GM23338 (cell line): ENCODE results near the gene FBLIM1. TPM values are rescaled to one million over a fixed set of nuclear protein-coding genes. Genes with fewer than 3 reads are reported as not detected.

ENCODE experiments used
- ATAC-seq: fragments of 200-7000 bp; cut with Tn5 transposase; 3 replicates; pipeline ENCODE4 v1.9.1; 2020
- DNase-seq: peaks from one replicate; pipeline ENCODE4 v3.0.0-alpha.2; 2015; ENCODE audit warnings: low spot score
- H2AFZ ChIP-seq: fragments of 200-600 bp; sonication (generic); 2 replicates; pipeline ENCODE4 v1.8.0; 2016; ENCODE audit warnings: antibody characterized with exemption, mild to moderate bottlenecking, moderate library complexity
- H3F3A ChIP-seq: fragments of 200-600 bp; sonication (generic); replicated peaks from 2 replicates; pipeline ENCODE4 v1.8.0; 2017; ENCODE audit warnings: antibody characterized with exemption, mixed run types, low read depth
- H3K27ac ChIP-seq: fragments of 200-600 bp; sonication (generic); 2 replicates; pipeline ENCODE4 v1.6.1; 2016; ENCODE audit warnings: low read depth
- H3K27me3 ChIP-seq: fragments of 200-600 bp; sonication (generic); 2 replicates; pipeline ENCODE4 v1.8.0; 2016; ENCODE audit warnings: mild to moderate bottlenecking, mixed run types, moderate library complexity; ENCODE audit not compliant: insufficient read depth
- H3K36me3 ChIP-seq: fragments of 200-600 bp; sonication (generic); 2 replicates; pipeline ENCODE4 v1.8.0; 2016; ENCODE audit warnings: mild to moderate bottlenecking; ENCODE audit not compliant: insufficient read depth
- H3K4me1 ChIP-seq: fragments of 200-600 bp; sonication (generic); 2 replicates; pipeline ENCODE4 v1.8.0; 2016; ENCODE audit warnings: mild to moderate bottlenecking, moderate library complexity; ENCODE audit not compliant: insufficient read depth
- H3K4me2 ChIP-seq: fragments of 200-600 bp; sonication (generic); 2 replicates; pipeline ENCODE4 v1.7.1; 2017; ENCODE audit warnings: mixed run types
- H3K4me3 ChIP-seq: fragments of 200-600 bp; sonication (generic); 2 replicates; pipeline ENCODE4 v1.6.1; 2016; ENCODE audit warnings: mixed run types
- H3K79me2 ChIP-seq: fragments of 200-600 bp; sonication (generic); replicated peaks from 2 replicates; pipeline ENCODE4 v1.8.0; 2017; ENCODE audit warnings: mild to moderate bottlenecking; ENCODE audit not compliant: insufficient read depth
- H3K9me2 ChIP-seq: fragments of 200-600 bp; sonication (generic); 2 replicates; pipeline ENCODE4 v1.8.0; 2017; ENCODE audit not compliant: insufficient read depth
- H4K20me1 ChIP-seq: fragments of 200-600 bp; sonication (generic); replicated peaks from 2 replicates; pipeline ENCODE4 v1.8.0; 2017; ENCODE audit warnings: mild to moderate bottlenecking; ENCODE audit not compliant: insufficient read depth
- H3K27ac Mint-ChIP-seq: 2 replicates; pipeline ENCODE4 v1.8.0; 2020; ENCODE audit warnings: inconsistent platforms, mild to moderate bottlenecking, moderate library complexity, mixed read lengths
- H3K27me3 Mint-ChIP-seq: 3 replicates; pipeline ENCODE4 v1.8.0; 2022; ENCODE audit warnings: low read depth, mild to moderate bottlenecking, moderate library complexity, mixed read lengths, inconsistent platforms; ENCODE audit not compliant: insufficient read depth, poor library complexity
- H3K36me3 Mint-ChIP-seq: 3 replicates; pipeline ENCODE4 v1.8.0; 2021; ENCODE audit warnings: low read depth, mild to moderate bottlenecking, inconsistent platforms, moderate library complexity, mixed read lengths
- H3K4me1 Mint-ChIP-seq: 3 replicates; pipeline ENCODE4 v1.8.0; 2020; ENCODE audit warnings: mild to moderate bottlenecking, inconsistent platforms, mixed read lengths
- H3K4me3 Mint-ChIP-seq: 3 replicates; pipeline ENCODE4 v1.8.0; 2021; ENCODE audit warnings: moderate library complexity, mild to moderate bottlenecking, inconsistent platforms, mixed read lengths
- H3K9me3 Mint-ChIP-seq: 3 replicates; pipeline ENCODE4 v1.8.0; 2020; ENCODE audit warnings: moderate library complexity, mild to moderate bottlenecking, inconsistent platforms, mixed read lengths
- CREB1 ChIP-seq: fragments of 250-450 bp; sonication (Bioruptor Pico); IDR thresholded peaks from 2 replicates; pipeline ENCODE4 v1.5.0; 2020; ENCODE audit warnings: low read depth, mild to moderate bottlenecking, moderate library complexity
- EZH2 ChIP-seq: fragments of 200-600 bp; sonication (generic); IDR thresholded peaks from one replicate; pipeline ENCODE4 v1.8.0; 2017; ENCODE audit warnings: antibody characterized with exemption, mild to moderate bottlenecking, low read depth; ENCODE audit not compliant: unreplicated experiment
- EZH2phosphoT487 ChIP-seq: fragments of 200-600 bp; sonication (generic); IDR thresholded peaks from one replicate; pipeline ENCODE4 v1.8.1; 2018; ENCODE audit warnings: antibody characterized with exemption; ENCODE audit not compliant: unreplicated experiment
- POLR2AphosphoS5 ChIP-seq: IDR thresholded peaks from 2 replicates; pipeline ENCODE4 v1.6.1; 2016; ENCODE audit warnings: antibody characterized with exemption, low read depth
- STAT1 ChIP-seq: IDR thresholded peaks from one replicate; pipeline ENCODE4 v1.6.1; 2016; ENCODE audit warnings: antibody characterized with exemption; ENCODE audit not compliant: unreplicated experiment
- ZNF331 ChIP-seq: fragments of 250-450 bp; sonication (Bioruptor Pico); IDR thresholded peaks from 2 replicates; pipeline ENCODE4 v1.5.0; 2020; ENCODE audit warnings: low read depth, mild to moderate bottlenecking, moderate library complexity
- polyA plus RNA-seq: library from polyadenylated mRNA; unstranded; fragments of >200 nt; fragmentation: Nextera tagmentation; extraction: Ambion mirVana; gene quantifications from 2 replicates; pipeline ENCODE4 v1.2.1, GENCODE V29; 2016
- total RNA-seq: library from RNA; depleted of rRNA; stranded (reverse); fragments of >200 nt; shearing (Covaris generic); gene quantifications from 2 replicates; pipeline ENCODE4 v1.2.3, GENCODE V29; 2014
- TF ChIP-seq, protein P1 (sequence below): IDR thresholded peaks from one replicate; pipeline ENCODE4 v1.6.1; 2018; ENCODE audit warnings: antibody characterized with exemption; ENCODE audit not compliant: unreplicated experiment
- TF ChIP-seq, protein P2 (sequence below): fragments of 250-450 bp; sonication (Bioruptor Pico); IDR thresholded peaks from 2 replicates; pipeline ENCODE4 v1.5.0; 2020; ENCODE audit warnings: mild to moderate bottlenecking, moderate library complexity
- TF ChIP-seq, protein P3 (sequence below), 2 experiments: fragments of 200-600 bp in 1 of 2; sonication (generic) in 1 of 2; conservative IDR thresholded peaks; 2 replicates each; pipeline versions ENCODE4 v1.5.1 to v1.6.1; 2016 to 2017; ENCODE audit warnings: antibody characterized with exemption in 2 of 2, low read depth in 2 of 2, mild to moderate bottlenecking in 2 of 2, moderate library complexity in 1 of 2

FBLIM1 gene
- total and polyA plus RNA-seq, 2 experiments from 2014 or later: 41.7 to 81.7 TPM

DNA sequence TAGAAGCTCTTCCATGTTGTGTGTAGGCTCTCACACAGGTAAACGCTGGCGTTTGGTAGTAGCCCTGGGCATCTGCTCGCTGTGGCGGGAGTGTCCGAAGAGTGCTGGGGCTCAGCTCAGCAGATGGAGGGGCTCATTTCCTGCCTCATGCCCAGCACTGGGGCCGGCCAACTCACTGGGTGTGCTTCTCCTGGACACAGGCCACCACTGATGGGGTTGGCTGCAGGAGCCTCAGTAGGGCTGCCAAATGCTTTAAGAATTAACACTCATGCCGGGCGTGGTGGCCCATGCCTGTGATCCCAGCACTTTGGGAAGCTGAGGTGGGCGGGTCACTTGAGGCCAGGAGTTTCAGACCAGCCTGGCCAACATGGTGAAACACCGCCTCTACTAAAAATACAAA is 28.0 kb downstream of the FBLIM1 start:
- no peaks in the 10 kb centered on the region; the same call in 2 of the 3 replicates for H3K4me1 Mint-ChIP-seq
- H3K4me3 Mint-ChIP-seq: no peak overlapping the region
- no peaks in the 10 kb centered on the region for H3K79me2 ChIP-seq
- peaks cover 11% of the 10 kb centered on the region for H3K36me3 ChIP-seq
- DNase-seq (no peak), ATAC-seq (peak; percentile 15)
- H3K27me3 Mint-ChIP-seq: peaks cover 13% of the 10 kb centered on the region
- H3K9me3 Mint-ChIP-seq: no peaks in the 10 kb centered on the region
- no peak for TF ChIP-seq CREB1 (CRISPR knock-in tag)
- TF ChIP-seq POLR2AphosphoS5: peak; percentile 52
- H3K36me3 Mint-ChIP-seq: peaks cover 29% of the 10 kb centered on the region
- H3K27ac ChIP-seq: peak overlapping the region; percentile 74
- H2AFZ ChIP-seq: no peak overlapping the region
- 0 out of 2 replicates have a peak, but pooled peaks cover 10% of the 10 kb centered on the region for H3F3A ChIP-seq
- no peak overlapping the region for H3K4me3 ChIP-seq
- no peaks in the 10 kb centered on the region; the same call in none of the 2 replicates for H4K20me1 ChIP-seq
- H3K27ac Mint-ChIP-seq: no peak overlapping the region
- no peaks in the 10 kb centered on the region for H3K9me2 ChIP-seq
- no peaks in the 10 kb centered on the region for H3K4me1 ChIP-seq
- H3K27me3 ChIP-seq: no peaks in the 10 kb centered on the region
- no peak overlapping the region for H3K4me2 ChIP-seq

DNA sequence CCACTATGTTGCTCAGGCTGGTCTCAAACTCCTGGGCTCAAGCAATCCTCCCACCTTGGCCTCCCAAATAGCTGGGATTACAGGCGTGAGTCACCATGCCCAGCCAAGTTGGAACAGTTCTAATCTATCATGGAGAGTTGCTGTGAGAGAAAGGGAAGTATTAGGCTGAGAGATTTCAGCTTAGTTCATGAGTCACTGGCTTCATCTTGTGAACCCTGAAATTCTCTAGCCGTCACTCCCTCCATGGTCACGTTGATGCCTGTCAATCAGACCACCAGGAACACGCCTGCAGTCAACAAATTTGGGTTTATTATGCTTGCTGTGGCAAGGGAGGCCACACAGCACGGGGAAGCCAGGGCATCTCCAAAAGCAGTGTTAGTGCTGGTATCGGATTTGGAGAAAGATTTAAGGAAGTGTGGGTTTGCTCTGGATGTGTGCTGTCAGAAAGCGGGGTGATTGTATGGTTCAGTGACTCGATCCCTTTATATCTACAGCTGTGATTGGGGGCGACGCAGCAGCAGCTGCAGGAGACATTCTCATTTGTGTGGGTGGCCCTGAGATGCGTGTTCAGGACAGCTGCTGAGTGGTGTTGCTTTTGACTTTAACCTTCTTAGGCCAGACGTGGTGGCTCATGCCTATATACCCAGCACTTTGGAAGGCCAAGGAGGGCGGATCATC is 30.2 kb downstream of the FBLIM1 start:
- Histone ChIP-seq H3F3A (0 out of 2 replicates have a peak, but pooled peaks cover 10% of the 10 kb centered on the region), H3K4me3 (no peak overlapping the region), H3K4me2 (no peak overlapping the region), H3K4me1 (no peaks in the 10 kb centered on the region), H3K79me2 (no peaks in the 10 kb centered on the region), H3K36me3 (peaks cover 7% of the 10 kb centered on the region; the same call in 1 of the 2 replicates), H3K9me2 (no peaks in the 10 kb centered on the region), H3K27me3 (no peaks in the 10 kb centered on the region), H3K27ac (no peak overlapping the region), H4K20me1 (no peaks in the 10 kb centered on the region; the same call in none of the 2 replicates), H2AFZ (no peak overlapping the region)
- H3K27me3 Mint-ChIP-seq: peaks cover 13% of the 10 kb centered on the region
- H3K4me1 Mint-ChIP-seq: no peaks in the 10 kb centered on the region; the same call in 1 of the 3 replicates
- DNase-seq: no peak
- H3K4me3 Mint-ChIP-seq: no peak overlapping the region
- H3K36me3 Mint-ChIP-seq: peaks cover 15% of the 10 kb centered on the region
- no peak for ATAC-seq
- H3K27ac Mint-ChIP-seq: no peak overlapping the region
- no peaks in the 10 kb centered on the region; the same call in 2 of the 3 replicates for H3K9me3 Mint-ChIP-seq
- TF ChIP-seq, protein P1, sequence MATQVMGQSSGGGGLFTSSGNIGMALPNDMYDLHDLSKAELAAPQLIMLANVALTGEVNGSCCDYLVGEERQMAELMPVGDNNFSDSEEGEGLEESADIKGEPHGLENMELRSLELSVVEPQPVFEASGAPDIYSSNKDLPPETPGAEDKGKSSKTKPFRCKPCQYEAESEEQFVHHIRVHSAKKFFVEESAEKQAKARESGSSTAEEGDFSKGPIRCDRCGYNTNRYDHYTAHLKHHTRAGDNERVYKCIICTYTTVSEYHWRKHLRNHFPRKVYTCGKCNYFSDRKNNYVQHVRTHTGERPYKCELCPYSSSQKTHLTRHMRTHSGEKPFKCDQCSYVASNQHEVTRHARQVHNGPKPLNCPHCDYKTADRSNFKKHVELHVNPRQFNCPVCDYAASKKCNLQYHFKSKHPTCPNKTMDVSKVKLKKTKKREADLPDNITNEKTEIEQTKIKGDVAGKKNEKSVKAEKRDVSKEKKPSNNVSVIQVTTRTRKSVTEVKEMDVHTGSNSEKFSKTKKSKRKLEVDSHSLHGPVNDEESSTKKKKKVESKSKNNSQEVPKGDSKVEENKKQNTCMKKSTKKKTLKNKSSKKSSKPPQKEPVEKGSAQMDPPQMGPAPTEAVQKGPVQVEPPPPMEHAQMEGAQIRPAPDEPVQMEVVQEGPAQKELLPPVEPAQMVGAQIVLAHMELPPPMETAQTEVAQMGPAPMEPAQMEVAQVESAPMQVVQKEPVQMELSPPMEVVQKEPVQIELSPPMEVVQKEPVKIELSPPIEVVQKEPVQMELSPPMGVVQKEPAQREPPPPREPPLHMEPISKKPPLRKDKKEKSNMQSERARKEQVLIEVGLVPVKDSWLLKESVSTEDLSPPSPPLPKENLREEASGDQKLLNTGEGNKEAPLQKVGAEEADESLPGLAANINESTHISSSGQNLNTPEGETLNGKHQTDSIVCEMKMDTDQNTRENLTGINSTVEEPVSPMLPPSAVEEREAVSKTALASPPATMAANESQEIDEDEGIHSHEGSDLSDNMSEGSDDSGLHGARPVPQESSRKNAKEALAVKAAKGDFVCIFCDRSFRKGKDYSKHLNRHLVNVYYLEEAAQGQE: no peak
- no peak for TF ChIP-seq EZH2phosphoT487
- TF ChIP-seq ZNF331 (CRISPR knock-in tag): no peak
- TF ChIP-seq STAT1: no peak
- no peak for TF ChIP-seq CREB1 (CRISPR knock-in tag)
- TF ChIP-seq, protein P2, sequence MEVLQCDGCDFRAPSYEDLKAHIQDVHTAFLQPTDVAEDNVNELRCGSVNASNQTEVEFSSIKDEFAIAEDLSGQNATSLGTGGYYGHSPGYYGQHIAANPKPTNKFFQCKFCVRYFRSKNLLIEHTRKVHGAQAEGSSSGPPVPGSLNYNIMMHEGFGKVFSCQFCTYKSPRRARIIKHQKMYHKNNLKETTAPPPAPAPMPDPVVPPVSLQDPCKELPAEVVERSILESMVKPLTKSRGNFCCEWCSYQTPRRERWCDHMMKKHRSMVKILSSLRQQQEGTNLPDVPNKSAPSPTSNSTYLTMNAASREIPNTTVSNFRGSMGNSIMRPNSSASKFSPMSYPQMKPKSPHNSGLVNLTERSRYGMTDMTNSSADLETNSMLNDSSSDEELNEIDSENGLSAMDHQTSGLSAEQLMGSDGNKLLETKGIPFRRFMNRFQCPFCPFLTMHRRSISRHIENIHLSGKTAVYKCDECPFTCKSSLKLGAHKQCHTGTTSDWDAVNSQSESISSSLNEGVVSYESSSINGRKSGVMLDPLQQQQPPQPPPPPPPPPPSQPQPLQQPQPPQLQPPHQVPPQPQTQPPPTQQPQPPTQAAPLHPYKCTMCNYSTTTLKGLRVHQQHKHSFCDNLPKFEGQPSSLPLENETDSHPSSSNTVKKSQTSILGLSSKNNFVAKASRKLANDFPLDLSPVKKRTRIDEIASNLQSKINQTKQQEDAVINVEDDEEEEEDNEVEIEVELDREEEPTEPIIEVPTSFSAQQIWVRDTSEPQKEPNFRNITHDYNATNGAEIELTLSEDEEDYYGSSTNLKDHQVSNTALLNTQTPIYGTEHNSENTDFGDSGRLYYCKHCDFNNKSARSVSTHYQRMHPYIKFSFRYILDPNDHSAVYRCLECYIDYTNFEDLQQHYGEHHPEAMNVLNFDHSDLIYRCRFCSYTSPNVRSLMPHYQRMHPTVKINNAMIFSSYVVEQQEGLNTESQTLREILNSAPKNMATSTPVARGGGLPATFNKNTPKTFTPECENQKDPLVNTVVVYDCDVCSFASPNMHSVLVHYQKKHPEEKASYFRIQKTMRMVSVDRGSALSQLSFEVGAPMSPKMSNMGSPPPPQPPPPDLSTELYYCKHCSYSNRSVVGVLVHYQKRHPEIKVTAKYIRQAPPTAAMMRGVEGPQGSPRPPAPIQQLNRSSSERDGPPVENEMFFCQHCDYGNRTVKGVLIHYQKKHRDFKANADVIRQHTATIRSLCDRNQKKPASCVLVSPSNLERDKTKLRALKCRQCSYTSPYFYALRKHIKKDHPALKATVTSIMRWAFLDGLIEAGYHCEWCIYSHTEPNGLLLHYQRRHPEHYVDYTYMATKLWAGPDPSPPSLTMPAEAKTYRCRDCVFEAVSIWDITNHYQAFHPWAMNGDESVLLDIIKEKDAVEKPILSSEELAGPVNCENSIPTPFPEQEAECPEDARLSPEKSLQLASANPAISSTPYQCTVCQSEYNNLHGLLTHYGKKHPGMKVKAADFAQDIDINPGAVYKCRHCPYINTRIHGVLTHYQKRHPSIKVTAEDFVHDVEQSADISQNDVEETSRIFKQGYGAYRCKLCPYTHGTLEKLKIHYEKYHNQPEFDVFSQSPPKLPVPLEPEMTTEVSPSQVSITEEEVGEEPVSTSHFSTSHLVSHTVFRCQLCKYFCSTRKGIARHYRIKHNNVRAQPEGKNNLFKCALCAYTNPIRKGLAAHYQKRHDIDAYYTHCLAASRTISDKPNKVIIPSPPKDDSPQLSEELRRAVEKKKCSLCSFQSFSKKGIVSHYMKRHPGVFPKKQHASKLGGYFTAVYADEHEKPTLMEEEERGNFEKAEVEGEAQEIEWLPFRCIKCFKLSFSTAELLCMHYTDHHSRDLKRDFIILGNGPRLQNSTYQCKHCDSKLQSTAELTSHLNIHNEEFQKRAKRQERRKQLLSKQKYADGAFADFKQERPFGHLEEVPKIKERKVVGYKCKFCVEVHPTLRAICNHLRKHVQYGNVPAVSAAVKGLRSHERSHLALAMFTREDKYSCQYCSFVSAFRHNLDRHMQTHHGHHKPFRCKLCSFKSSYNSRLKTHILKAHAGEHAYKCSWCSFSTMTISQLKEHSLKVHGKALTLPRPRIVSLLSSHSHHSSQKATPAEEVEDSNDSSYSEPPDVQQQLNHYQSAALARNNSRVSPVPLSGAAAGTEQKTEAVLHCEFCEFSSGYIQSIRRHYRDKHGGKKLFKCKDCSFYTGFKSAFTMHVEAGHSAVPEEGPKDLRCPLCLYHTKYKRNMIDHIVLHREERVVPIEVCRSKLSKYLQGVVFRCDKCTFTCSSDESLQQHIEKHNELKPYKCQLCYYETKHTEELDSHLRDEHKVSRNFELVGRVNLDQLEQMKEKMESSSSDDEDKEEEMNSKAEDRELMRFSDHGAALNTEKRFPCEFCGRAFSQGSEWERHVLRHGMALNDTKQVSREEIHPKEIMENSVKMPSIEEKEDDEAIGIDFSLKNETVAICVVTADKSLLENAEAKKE: no peak
- TF ChIP-seq, protein P3, sequence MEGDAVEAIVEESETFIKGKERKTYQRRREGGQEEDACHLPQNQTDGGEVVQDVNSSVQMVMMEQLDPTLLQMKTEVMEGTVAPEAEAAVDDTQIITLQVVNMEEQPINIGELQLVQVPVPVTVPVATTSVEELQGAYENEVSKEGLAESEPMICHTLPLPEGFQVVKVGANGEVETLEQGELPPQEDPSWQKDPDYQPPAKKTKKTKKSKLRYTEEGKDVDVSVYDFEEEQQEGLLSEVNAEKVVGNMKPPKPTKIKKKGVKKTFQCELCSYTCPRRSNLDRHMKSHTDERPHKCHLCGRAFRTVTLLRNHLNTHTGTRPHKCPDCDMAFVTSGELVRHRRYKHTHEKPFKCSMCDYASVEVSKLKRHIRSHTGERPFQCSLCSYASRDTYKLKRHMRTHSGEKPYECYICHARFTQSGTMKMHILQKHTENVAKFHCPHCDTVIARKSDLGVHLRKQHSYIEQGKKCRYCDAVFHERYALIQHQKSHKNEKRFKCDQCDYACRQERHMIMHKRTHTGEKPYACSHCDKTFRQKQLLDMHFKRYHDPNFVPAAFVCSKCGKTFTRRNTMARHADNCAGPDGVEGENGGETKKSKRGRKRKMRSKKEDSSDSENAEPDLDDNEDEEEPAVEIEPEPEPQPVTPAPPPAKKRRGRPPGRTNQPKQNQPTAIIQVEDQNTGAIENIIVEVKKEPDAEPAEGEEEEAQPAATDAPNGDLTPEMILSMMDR (conservative IDR thresholded peaks at IDR 0.05; ENCODE audit: low read depth in 2 of 2): no peak
- no peak for TF ChIP-seq EZH2
